Psoas muscle (tissue), 8 donors: ENCODE results near the gene TRPM2. TPM values are rescaled to one million over a fixed set of nuclear protein-coding genes. Genes with fewer than 3 reads are reported as not detected.
A peak's percentile ranks its signal among the peaks of the same experiment; 100 is the strongest.

ENCODE experiments used
- ATAC-seq, 4 donors: fragments of 200-7000 bp; cut with Tn5 transposase; one replicate each; pipeline ENCODE4 v1.9.1; 2020; ENCODE audit warnings: moderate library complexity in 3 of 4, mild to moderate bottlenecking in 2 of 4
- DNase-seq, 2 donors: peaks; one replicate each; pipeline ENCODE4 v3.0.0-alpha.2; 2020
- H3K27ac ChIP-seq: fragments of 200-600 bp; one replicate; pipeline ENCODE4 v1.8.0; 2022
- H3K27me3 ChIP-seq, 3 donors: fragments of 200-600 bp in 1 of 3; one replicate each; pipeline versions ENCODE4 v1.6.1 to v1.8.0; 2013 to 2022; ENCODE audit warnings: low read length in 2 of 3, mild to moderate bottlenecking in 2 of 3, moderate library complexity in 1 of 3; ENCODE audit not compliant: insufficient read depth in 3 of 3
- H3K36me3 ChIP-seq, 2 donors: fragments of 200-600 bp in 1 of 2; one replicate each; pipeline versions ENCODE4 v1.6.1 to v1.8.0; 2013 to 2022; ENCODE audit warnings: low read depth in 1 of 2, mild to moderate bottlenecking in 1 of 2, moderate library complexity in 1 of 2; ENCODE audit not compliant: insufficient read depth in 1 of 2
- H3K4me1 ChIP-seq: fragments of 200-600 bp; one replicate; pipeline ENCODE4 v1.8.0; 2022
- H3K4me3 ChIP-seq: fragments of 200-600 bp; one replicate; pipeline ENCODE4 v1.8.0; 2022; ENCODE audit warnings: mild to moderate bottlenecking
- H3K9me3 ChIP-seq: fragments of 200-600 bp; one replicate; pipeline ENCODE4 v1.8.0; 2022
- WGBS, 3 donors: extraction: QIAGEN DNeasy Blood & Tissue Kit; methylation state at CpG; one replicate each; pipeline versions ENCODE4 v1.1.6 to v1.1.7; 2013; 5-methylcytosine and 5-hydroxymethylcytosine counted together
- intact Hi-C, 2 donors: fragments of 100-400 bp; cut with DNase I; formaldehyde crosslinking; loops; one replicate each; pipeline versions ENCODE4 v1.11.0 to v1.14.2; 2022
- polyA plus RNA-seq, 3 donors: library from polyadenylated mRNA; stranded (reverse); fragments of 200-250 nt; gene quantifications; one replicate each; pipeline ENCODE4 v1.2.3, GENCODE V29; 2013
- total RNA-seq, 4 donors: library from RNA; stranded (reverse); fragmentation: NEBNext Ultra II Directional in 2 of 4; extraction: Animal tissue kit (Norgen Biotek cat#: 25700) in 2 of 4; gene quantifications; one replicate each; pipeline versions ENCODE4 v1.2.1 to v1.2.4, GENCODE V29; 2021 to 2023
- TF ChIP-seq, protein P1 (sequence below): fragments of 200-600 bp; IDR thresholded peaks from one replicate; pipeline ENCODE4 v1.8.0; 2022; ENCODE audit warnings: antibody characterized with exemption
- donor health status: healthy with polysubstance abuse.
- donor health status: DM: no; HTN: no; CAD: no; lungs with moderate emphysema.
- donor health status: Bipolar disorder and iron deficiency.
- donor health status: healthy.
- donor health status: DM: yes; HTN: yes; CAD: no.
- donor health status: DM: no; HTN: no; CAD: no.
- donor health status: DM: no; HTN: no; CAD: no.
- donor health status: DM: yes; HTN: yes; CAD: no.

Gene TRPM2
- total and polyA plus RNA-seq, 7 donors = 0.08 to 1.7 (median 0.76) TPM

DNA sequence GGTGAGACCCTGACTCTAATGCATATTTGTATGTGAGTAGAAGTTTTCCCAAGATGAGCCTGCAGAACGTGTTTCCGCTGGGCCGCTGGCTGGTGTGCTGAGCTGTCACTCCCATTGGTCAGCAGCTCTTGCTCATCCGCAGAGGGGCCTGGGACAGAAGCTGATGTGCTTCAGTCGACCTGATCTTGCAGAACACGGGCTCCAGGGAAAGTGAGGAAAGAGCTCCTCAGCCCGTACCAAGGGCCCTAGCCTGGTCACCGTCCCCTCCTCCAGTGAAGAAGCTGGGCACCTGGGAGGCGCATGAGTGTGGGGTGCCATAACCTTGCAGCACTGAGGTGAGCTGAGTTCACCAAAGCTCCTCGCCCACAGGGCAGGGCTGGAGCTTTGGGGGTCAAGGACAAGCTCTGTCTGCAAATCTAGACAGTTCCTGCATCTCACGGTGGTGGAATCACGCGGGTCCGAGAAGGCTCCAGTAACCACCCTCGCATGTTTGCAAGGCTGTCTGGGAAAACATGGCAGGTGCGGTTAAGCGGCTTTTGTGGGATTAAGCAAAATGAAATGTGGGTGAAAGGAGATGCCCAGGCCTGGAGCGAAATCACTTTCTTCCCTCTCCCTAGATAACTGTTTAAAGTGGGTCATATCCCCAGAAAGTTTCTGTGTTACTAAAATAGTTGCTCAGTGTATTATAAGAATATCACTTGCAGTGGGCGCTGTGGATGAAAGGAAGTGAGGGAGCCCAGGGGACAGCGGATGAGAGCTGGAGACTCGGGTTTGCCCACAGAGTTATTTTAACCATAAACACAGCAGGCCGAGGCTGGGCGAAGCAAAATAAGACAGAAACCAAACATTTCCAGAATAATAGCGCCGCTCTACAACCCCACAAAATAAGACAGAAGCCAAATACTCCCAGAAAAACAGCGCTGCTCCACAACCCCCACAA lies 68.8 kb downstream of the TRPM2 start:
- 68 to 72% (median 68%) methylated on average over 25 of the region's 26 CpGs for WGBS, 3 donors
- H3K36me3 ChIP-seq = no peaks in the 10 kb centered on the region
- intact Hi-C loops = no loop called here

DNA sequence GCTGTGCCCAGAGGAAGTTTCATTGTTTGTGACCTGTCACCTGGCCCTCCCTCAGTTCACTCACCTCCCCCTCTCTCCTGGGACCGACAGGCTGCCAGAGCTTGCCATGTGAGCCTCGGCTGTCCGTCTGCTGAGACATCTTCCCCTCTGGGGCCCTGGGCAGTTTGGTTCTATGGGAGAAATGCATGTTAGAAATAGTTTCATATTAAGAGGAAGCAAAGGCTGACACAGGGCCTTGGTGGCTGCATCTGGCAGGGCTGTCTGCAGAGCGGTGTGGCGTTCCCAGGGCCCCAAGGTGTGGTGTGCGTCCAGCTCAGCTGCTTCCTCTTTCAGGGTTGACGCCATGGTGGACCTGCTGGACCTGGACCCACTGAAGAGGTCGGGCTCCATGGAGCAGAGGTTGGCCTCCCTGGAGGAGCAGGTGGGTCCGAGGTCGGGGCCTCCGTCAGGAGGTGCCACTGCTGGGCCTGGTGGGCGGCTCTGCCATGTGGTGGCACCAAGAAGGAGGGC lies 69.9 kb downstream of the TRPM2 start:
- Histone ChIP-seq H3K27ac (no peak overlapping the region), H3K4me3 (no peak overlapping the region), H3K27me3 (peaks cover 0 to 24% (median 0%) of the 10 kb centered on the region in 3 donors), H3K4me1 (no peaks in the 10 kb centered on the region), H3K9me3 (no peaks in the 10 kb centered on the region), H3K36me3 (no peaks in the 10 kb centered on the region)
- DNase-seq (no peak), ATAC-seq (no peak)
- TF ChIP-seq, protein P1, sequence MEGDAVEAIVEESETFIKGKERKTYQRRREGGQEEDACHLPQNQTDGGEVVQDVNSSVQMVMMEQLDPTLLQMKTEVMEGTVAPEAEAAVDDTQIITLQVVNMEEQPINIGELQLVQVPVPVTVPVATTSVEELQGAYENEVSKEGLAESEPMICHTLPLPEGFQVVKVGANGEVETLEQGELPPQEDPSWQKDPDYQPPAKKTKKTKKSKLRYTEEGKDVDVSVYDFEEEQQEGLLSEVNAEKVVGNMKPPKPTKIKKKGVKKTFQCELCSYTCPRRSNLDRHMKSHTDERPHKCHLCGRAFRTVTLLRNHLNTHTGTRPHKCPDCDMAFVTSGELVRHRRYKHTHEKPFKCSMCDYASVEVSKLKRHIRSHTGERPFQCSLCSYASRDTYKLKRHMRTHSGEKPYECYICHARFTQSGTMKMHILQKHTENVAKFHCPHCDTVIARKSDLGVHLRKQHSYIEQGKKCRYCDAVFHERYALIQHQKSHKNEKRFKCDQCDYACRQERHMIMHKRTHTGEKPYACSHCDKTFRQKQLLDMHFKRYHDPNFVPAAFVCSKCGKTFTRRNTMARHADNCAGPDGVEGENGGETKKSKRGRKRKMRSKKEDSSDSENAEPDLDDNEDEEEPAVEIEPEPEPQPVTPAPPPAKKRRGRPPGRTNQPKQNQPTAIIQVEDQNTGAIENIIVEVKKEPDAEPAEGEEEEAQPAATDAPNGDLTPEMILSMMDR = no peak
- 68 to 71% (median 69%) methylated on average over 10 to 12 of the region's 12 CpGs for WGBS, 3 donors
- intact Hi-C loops = no loop called here

More for the DNA sequence above, 68.8 kb downstream of the TRPM2 start:
- peak in 1 of 2 donors; percentile 19 for DNase-seq
- ATAC-seq = no peak
- TF ChIP-seq, protein P1 = no peak
- H3K27me3 ChIP-seq = peaks cover 0 to 16% (median 0%) of the 10 kb centered on the region in 3 donors
- H3K9me3 ChIP-seq = no peaks in the 10 kb centered on the region
- no peak overlapping the region for H3K27ac ChIP-seq
- H3K4me3 ChIP-seq = no peak overlapping the region
- no peaks in the 10 kb centered on the region for H3K4me1 ChIP-seq

DNA sequence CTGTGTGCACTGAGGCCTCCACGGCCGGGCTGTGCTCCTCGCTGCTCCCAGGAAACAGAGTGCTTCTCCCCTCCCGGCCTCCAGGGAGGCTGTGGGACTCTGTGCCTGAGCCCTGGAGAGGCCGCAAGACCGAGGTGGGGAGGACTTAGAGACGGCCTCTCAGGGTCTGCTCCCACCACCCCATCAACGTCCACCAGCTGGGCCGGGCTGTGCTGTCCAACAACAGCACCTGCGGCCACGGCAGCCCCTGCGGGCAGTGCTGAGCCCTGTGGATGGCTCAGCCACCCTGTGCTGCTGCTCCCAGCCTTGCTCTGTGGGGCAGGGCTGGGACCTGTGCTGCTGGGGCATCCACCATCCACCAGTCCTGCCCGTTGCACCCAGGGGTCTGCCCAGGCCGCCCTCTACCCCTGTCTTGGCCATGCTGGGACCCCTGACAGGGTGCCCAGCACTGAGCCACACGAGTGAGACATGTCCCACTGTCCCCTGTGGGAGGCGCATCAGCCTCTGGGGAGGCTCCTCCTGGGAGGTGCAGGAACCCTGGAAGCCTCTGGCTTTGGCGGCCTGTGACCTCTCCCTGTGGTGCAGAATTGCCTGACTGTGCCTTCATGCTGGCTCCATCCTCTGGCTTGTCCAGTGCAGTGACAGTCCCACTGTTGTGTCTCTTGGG lies 70.7 kb downstream of the TRPM2 start:
- no peak for ATAC-seq
- H3K4me3 ChIP-seq = no peak overlapping the region
- no peaks in the 10 kb centered on the region for H3K36me3 ChIP-seq
- WGBS, 3 donors = 69 to 73% (median 72%) methylated on average over 12 to 17 of the region's 17 CpGs
- no peaks in the 10 kb centered on the region for H3K4me1 ChIP-seq
- no peak overlapping the region for H3K27ac ChIP-seq
- DNase-seq = peak in 1 of 2 donors; percentile 27
- TF ChIP-seq, protein P1 = no peak
- H3K9me3 ChIP-seq = no peaks in the 10 kb centered on the region
- peaks cover 0 to 24% (median 0%) of the 10 kb centered on the region in 3 donors for H3K27me3 ChIP-seq
- intact Hi-C loops = no loop called here

DNA sequence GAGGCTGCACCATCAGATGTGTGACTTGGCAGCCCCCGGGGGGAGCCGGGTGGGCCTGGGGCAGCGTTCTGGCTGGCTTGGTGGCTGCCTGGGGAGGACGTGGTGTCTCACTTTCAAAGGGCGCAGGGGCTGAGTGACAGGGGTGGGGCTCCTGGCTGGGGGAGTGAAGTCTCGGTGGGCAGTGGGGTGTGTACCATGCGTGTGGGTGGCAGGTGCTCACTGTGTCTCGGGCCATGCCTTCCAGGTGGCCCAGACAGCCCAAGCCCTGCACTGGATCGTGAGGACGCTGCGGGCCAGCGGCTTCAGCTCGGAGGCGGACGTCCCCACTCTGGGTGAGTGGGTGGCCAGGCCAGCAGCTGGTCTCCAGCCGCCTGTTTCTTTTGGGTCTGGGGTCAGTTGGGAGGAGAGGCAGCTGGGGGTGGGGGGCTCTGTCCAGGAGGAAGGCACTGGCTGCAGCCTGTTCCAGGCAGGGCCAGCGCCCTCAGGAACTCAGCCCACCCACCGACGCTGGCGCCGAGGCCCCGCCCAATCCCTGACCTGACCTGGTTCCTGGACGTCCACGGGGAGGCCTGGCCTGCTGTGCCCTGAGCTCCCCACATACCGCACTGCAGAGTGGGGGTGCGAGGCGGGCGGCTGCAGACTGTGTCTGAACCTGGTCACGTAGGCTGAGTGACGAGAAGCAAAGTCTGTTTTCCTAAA lies 71.3 kb downstream of the TRPM2 start:
- Histone ChIP-seq H3K9me3 (peaks cover 6% of the 10 kb centered on the region), H3K4me1 (no peaks in the 10 kb centered on the region), H3K4me3 (peak overlapping the region; percentile 22), H3K27me3 (peaks cover 0 to 24% (median 0%) of the 10 kb centered on the region in 3 donors), H3K36me3 (no peaks in the 10 kb centered on the region), H3K27ac (no peak overlapping the region)
- no peak for ATAC-seq
- TF ChIP-seq, protein P1 = no peak
- intact Hi-C loops = no loop called here
- peak in 1 of 2 donors; percentile 45 for DNase-seq
- 63 to 70% (median 64%) methylated on average over 25 to 30 of the region's 30 CpGs for WGBS, 3 donors
